ENCODE measurements around the gene PIAS1.
"Not testable (repeated sequence)": the region's sequence is repeated elsewhere in the genome, so short reads cannot be mapped to it uniquely, and the experiment has no call there.

Gene PIAS1

GRCh38 chr15:68148039-68148438 lies 93.9 kb downstream of the PIAS1 start:
- H3K4me1 ChIP-seq (ENCODE audit: insufficient read depth, low read length), result peaks cover 8% of the 10 kb centered on the region
- H3K9me3 ChIP-seq (ENCODE audit: control insufficient read depth, insufficient read depth, low read length), result no peaks in the 10 kb centered on the region
- H3K9ac ChIP-seq (ENCODE audit: low read depth, low read length), result no peak overlapping the region
- H3K36me3 ChIP-seq (ENCODE audit: insufficient read depth, low read length), result no peaks in the 10 kb centered on the region

DNA sequence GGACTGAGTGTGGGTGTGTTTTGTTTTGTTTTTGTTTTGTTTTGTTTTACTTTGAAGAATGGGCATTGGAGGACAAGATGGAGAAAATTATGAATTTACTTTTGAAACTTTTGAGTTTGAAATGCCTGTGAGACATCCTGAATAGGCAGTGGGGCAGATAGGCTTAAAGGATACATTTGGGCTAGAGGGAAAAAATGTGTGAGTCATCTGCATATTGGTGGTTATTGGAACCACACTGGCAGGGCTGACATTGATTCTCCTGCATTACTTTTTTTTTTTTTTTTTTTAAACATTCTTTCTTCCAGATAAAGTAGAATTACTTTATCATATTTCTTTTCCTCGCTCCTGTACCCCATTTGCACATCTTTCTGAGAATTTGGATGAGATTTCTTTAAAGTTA lies 94.9 kb downstream of the PIAS1 start:
- Histone ChIP-seq H3K9ac (ENCODE audit: low read depth, low read length) (no peak overlapping the region), H3K4me1 (ENCODE audit: insufficient read depth, low read length) (peaks cover 8% of the 10 kb centered on the region), H3K9me3 (ENCODE audit: control insufficient read depth, insufficient read depth, low read length) (no peaks in the 10 kb centered on the region), H3K36me3 (ENCODE audit: insufficient read depth, low read length) (no peaks in the 10 kb centered on the region)

GRCh38 chr15:68150187-68150586 lies 96.1 kb downstream of the PIAS1 start:
- no peaks in the 10 kb centered on the region for H3K36me3 ChIP-seq (ENCODE audit: insufficient read depth, low read length)
- H3K9me3 ChIP-seq (ENCODE audit: control insufficient read depth, insufficient read depth, low read length), result no peaks in the 10 kb centered on the region
- H3K9ac ChIP-seq (ENCODE audit: low read depth, low read length), result no peak overlapping the region
- H3K4me1 ChIP-seq (ENCODE audit: insufficient read depth, low read length), result peaks cover 8% of the 10 kb centered on the region

GRCh38 chr15:68151277-68151676 lies 97.2 kb downstream of the PIAS1 start:
- Histone ChIP-seq H3K9me3 (ENCODE audit: control insufficient read depth, insufficient read depth, low read length) (no peaks in the 10 kb centered on the region), H3K4me1 (ENCODE audit: insufficient read depth, low read length) (peaks cover 8% of the 10 kb centered on the region), H3K36me3 (ENCODE audit: insufficient read depth, low read length) (0 out of 2 replicates have a peak, but pooled peaks cover 4% of the 10 kb centered on the region), H3K9ac (ENCODE audit: low read depth, low read length) (no peak overlapping the region)

DNA sequence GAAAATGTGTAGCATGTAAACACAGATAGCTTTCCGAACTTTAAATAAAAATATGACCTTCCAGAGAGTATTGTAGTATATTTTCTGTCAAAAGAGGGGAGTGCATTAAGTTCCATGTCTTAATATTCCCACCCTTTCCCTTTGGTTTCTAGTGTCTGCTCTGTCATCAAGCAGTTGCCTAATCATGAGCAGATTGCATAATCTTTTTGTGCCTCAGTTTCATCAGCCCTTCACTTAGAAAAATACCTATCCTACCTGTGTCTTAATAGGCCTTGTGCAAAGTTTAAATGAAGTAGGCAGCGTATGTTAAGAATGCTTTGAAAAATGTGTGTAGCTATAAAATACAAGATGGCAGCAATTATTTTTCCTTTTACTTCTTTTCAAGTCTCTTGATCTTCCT lies 98.2 kb downstream of the PIAS1 start:
- Histone ChIP-seq H3K9me3 (ENCODE audit: control insufficient read depth, insufficient read depth, low read length) (no peaks in the 10 kb centered on the region), H3K36me3 (ENCODE audit: insufficient read depth, low read length) (0 out of 2 replicates have a peak, but pooled peaks cover 4% of the 10 kb centered on the region), H3K9ac (ENCODE audit: low read depth, low read length) (no peak overlapping the region), H3K4me1 (ENCODE audit: insufficient read depth, low read length) (peaks cover 8% of the 10 kb centered on the region)

DNA sequence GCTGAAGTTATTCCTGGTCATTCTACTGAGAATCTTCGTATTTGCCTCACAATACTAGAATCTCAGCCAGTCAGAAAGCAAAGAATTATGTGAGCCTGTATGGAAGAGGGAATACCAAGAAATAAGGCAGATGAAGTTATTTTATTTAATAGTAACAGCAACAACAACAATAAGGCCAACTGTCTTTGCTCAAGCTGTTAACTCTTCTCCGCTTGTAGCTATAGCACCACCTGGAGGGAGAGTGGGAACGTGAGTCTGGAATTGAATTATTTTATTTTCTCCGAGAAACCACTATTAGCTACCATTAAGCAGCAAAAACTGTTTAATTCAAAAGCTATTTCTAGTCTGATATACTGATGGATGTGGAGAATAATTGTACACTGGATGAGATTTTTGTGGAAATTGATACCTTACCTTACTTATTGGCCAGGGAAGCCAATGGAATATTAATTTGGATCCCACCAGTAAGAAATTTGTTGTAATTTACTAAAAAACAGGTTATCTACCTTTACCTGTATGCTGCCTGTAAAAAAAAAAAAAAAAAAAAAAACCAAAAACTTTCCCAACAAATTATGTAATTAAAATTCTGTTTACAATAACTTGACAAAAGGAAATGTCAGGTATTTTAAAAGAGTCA lies 100.9 kb downstream of the PIAS1 start:
- H3K36me3 ChIP-seq (ENCODE audit: insufficient read depth, low read length), result 0 out of 2 replicates have a peak, but pooled peaks cover 8% of the 10 kb centered on the region
- H3K9ac ChIP-seq (ENCODE audit: low read depth, low read length), result no peak overlapping the region
- H3K9me3 ChIP-seq (ENCODE audit: control insufficient read depth, insufficient read depth, low read length), result no peaks in the 10 kb centered on the region
- H3K4me1 ChIP-seq (ENCODE audit: insufficient read depth, low read length), result no peaks in the 10 kb centered on the region; the same call in 1 of the 2 replicates

GRCh38 chr15:68157074-68157473 lies 103.0 kb downstream of the PIAS1 start:
- Histone ChIP-seq H3K9me3 (ENCODE audit: control insufficient read depth, insufficient read depth, low read length) (no peaks in the 10 kb centered on the region), H3K36me3 (ENCODE audit: insufficient read depth, low read length) (peaks cover 11% of the 10 kb centered on the region; the same call in 1 of the 2 replicates), H3K9ac (ENCODE audit: low read depth, low read length) (no peak overlapping the region), H3K4me1 (ENCODE audit: insufficient read depth, low read length) (no peaks in the 10 kb centered on the region; the same call in 1 of the 2 replicates)

DNA sequence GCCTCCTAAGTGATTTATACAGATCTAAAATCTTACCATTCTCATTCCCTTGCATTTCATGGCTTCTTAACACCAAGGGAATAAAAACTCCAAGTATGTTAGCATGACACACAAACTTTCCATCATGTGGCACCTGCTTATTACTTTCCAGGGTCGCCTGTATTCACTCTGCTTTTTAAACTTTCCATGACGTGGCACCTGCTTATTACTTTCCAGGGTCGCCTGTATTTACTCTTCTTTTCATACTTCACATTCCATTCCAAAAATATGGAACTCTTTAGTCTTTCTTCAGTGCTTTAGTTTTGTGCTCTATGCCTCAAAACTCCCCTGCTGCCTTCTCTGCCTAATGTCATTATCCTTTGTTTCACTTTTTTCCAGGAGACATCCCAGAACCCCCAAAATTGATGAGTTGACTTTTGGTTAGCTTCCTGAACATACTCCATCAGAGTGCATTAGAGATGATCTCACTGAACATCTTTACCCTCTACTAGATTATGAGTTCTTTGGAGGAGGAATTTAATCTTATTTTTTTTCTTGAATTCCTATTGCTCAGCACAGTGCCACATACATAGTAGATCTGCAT lies 104.0 kb downstream of the PIAS1 start:
- no peaks in the 10 kb centered on the region for H3K9me3 ChIP-seq (ENCODE audit: control insufficient read depth, insufficient read depth, low read length)
- no peaks in the 10 kb centered on the region; the same call in 1 of the 2 replicates for H3K4me1 ChIP-seq (ENCODE audit: insufficient read depth, low read length)
- H3K9ac ChIP-seq (ENCODE audit: low read depth, low read length), result no peak overlapping the region
- H3K36me3 ChIP-seq (ENCODE audit: insufficient read depth, low read length), result peaks cover 11% of the 10 kb centered on the region; the same call in 1 of the 2 replicates

GRCh38 chr15:68163191-68163590 lies 109.1 kb downstream of the PIAS1 start:
- Histone ChIP-seq H3K36me3 (ENCODE audit: insufficient read depth, low read length) (peaks cover 5% of the 10 kb centered on the region; the same call in 1 of the 2 replicates), H3K9ac (ENCODE audit: low read depth, low read length) (no peak overlapping the region), H3K4me1 (ENCODE audit: insufficient read depth, low read length) (no peaks in the 10 kb centered on the region), H3K9me3 (ENCODE audit: control insufficient read depth, insufficient read depth, low read length) (no peaks in the 10 kb centered on the region)

GRCh38 chr15:68166847-68167246 lies 112.7 kb downstream of the PIAS1 start:
- Histone ChIP-seq H3K9me3 (ENCODE audit: control insufficient read depth, insufficient read depth, low read length) (no peaks in the 10 kb centered on the region), H3K9ac (ENCODE audit: low read depth, low read length) (no peak overlapping the region), H3K4me1 (ENCODE audit: insufficient read depth, low read length) (no peaks in the 10 kb centered on the region), H3K36me3 (ENCODE audit: insufficient read depth, low read length) (peaks cover 2% of the 10 kb centered on the region; the same call in 1 of the 2 replicates)

DNA sequence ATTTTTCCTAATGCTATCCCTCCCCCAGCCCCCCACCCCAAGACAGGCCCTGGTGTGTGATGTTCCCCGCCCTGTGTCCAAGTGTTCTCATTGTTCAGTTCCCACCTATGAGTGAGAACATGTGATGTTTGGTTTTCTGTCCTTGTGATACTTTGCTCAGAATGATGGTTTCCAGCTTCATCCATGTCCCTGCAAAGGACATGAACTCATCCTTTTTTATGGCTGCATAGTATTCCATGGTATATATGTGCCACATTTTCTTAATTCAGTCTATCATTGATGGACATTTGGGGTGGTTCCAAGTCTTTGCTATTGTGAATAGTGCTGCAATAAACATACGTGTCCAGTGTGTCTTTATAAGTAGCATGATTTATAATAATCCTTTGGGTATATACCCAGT lies 117.9 kb downstream of the PIAS1 start:
- not testable (repeated sequence) for H3K4me1 ChIP-seq (ENCODE audit: insufficient read depth, low read length); H3K9me3 ChIP-seq (ENCODE audit: control insufficient read depth, insufficient read depth, low read length); H3K9ac ChIP-seq (ENCODE audit: low read depth, low read length); H3K36me3 ChIP-seq (ENCODE audit: insufficient read depth, low read length)

DNA sequence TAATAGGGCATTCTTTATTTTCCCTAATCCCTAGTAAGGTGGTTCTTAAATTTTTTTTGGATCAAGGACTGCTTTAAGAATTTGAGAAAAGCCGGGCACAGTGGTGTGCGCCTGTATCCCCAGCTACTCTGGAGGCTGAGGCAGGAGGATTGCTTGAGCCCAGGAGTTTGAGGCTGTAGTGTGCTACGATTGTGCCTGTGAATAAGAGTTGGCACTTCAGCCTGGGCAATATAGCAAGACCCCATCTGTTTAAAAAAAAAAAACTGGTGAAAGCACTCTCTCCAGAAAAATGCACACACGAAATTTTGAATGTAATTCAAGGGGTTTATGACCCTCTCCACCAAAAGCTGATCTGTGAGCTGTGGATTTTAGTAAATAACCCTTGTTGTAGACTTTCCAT lies 119.0 kb downstream of the PIAS1 start:
- Histone ChIP-seq H3K9ac (ENCODE audit: low read depth, low read length) (no peak overlapping the region), H3K9me3 (ENCODE audit: control insufficient read depth, insufficient read depth, low read length) (no peaks in the 10 kb centered on the region), H3K36me3 (ENCODE audit: insufficient read depth, low read length) (peaks cover 6% of the 10 kb centered on the region; the same call in 1 of the 2 replicates), H3K4me1 (ENCODE audit: insufficient read depth, low read length) (no peaks in the 10 kb centered on the region)

- Histone ChIP-seq H3K36me3 (ENCODE audit: insufficient read depth, low read length) (peaks cover 6% of the 10 kb centered on the region; the same call in 1 of the 2 replicates), H3K9ac (ENCODE audit: low read depth, low read length) (no peak overlapping the region), H3K4me1 (ENCODE audit: insufficient read depth, low read length) (no peaks in the 10 kb centered on the region), H3K9me3 (ENCODE audit: control insufficient read depth, insufficient read depth, low read length) (no peaks in the 10 kb centered on the region)
Measured at GRCh38 chr15:68175526-68175925, 121.4 kb downstream of the PIAS1 start.

GRCh38 chr15:68176601-68177000 lies 122.5 kb downstream of the PIAS1 start:
- Histone ChIP-seq H3K4me1 (ENCODE audit: insufficient read depth, low read length) (no peaks in the 10 kb centered on the region), H3K9ac (ENCODE audit: low read depth, low read length) (no peak overlapping the region), H3K36me3 (ENCODE audit: insufficient read depth, low read length) (peaks cover 6% of the 10 kb centered on the region; the same call in 1 of the 2 replicates), H3K9me3 (ENCODE audit: control insufficient read depth, insufficient read depth, low read length) (no peaks in the 10 kb centered on the region)

DNA sequence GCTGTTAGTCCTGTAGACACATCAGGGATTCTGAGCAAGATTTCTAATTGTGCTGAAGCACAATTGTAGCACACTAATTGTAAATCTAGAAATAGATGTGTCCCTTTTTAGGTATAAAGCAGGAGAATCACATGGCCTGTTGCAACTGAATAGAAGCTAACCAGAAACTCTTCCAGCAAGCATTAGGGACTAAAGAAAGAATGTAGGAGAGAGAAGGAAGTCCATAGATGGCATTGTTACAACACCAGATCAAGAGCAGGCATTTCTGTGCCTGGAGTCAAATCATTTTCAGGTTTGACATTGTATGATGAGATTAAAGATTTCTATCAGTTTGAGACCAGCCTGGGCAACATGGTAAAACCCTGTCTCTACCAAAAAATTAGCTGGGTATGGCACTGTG lies 123.6 kb downstream of the PIAS1 start:
- no peaks in the 10 kb centered on the region for H3K4me1 ChIP-seq (ENCODE audit: insufficient read depth, low read length)
- H3K36me3 ChIP-seq (ENCODE audit: insufficient read depth, low read length), result peaks cover 6% of the 10 kb centered on the region; the same call in 1 of the 2 replicates
- no peaks in the 10 kb centered on the region for H3K9me3 ChIP-seq (ENCODE audit: control insufficient read depth, insufficient read depth, low read length)
- H3K9ac ChIP-seq (ENCODE audit: low read depth, low read length), result no peak overlapping the region
